Stimulated activated CD4-positive, alpha-beta T cell treated with anti-CD3 and anti-CD28 coated beads, Interleukin-12 subunit alpha, Interleukin-12 subunit beta, amount 100 ng/mL, for 24 hours (primary cell): ENCODE measurements around the gene POGLUT3.

Experiments used
- DNase-seq, 2 experiments: peaks; one replicate each; pipeline ENCODE4 v3.0.0-alpha.2; 2020; ENCODE audit warnings: low read depth in 2 of 2

The POGLUT3 gene

DNA sequence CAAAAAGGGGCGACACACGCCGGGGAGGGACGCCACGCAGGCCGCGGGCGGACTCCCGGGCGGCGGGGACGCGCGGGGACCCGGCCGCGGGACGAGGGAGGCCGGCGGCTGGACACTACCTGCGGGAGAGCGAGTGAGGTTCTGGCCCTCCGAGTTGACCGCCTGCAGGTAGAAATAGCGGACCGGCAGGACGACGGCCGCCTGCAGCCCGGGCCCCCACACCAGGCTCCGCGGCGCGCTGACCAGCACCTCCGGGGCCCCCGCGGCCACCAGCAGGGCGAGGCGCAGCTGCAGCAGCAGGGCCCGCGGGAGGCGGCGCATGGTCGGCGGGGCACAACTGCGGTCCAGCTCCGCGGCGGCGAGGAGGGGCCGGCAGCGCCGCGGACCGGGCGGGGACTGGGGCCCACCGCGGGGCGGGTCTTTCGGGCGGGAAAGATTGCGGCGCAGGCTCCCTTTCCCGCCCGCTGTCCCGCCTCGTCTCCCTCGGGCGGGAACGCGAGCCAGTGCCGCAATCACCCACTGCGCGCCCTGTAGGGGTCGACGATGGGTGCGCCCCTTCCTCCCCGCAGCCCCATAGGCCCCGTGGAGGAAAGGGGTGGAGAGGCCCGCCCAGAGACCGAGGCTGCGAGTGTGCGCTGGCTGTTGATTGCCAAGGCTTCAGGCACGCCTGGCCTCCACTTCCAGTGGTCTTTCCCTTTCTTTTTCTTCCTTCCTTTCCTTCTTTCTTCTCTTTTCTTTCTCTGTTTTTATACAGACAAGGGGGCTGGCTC is at the start of gene POGLUT3:
Gene POGLUT3, minus strand, starts transcription at position 339 of the 770 bp plus-strand sequence. Its CDS starts 18 bp downstream, at position 321.
- DNase-seq: peak in 1 of 2 experiments; percentile 28

- DNase-seq: no peak
Measured at GRCh38 chr11:108545909-108546501, 47.8 kb upstream of the POGLUT3 start.

- no peak for DNase-seq
Measured at GRCh38 chr11:108543316-108543964, 45.3 kb upstream of the POGLUT3 start.

DNA sequence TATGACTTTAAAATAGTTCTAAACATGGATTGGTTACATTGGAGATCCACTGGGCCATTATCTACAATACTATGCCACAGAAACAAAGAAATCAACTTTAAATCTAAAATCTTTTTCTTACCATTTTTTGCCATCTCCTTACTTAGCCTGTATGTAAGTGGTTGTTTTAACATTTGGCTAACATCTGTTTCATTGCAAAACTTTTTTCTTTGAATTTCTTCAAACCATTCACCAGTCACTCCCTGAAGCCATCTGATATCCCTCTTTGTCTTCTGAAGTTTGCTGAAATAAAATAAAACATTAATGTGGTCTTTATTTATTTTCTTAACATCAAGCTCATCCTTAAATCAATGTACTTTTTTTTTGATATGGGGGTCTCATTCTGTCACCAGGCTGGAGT is 43.3 kb upstream of the POGLUT3 start:
- DNase-seq: no peak

GRCh38 chr11:108538502-108538901 is 40.3 kb upstream of the POGLUT3 start:
- no peak for DNase-seq

DNA sequence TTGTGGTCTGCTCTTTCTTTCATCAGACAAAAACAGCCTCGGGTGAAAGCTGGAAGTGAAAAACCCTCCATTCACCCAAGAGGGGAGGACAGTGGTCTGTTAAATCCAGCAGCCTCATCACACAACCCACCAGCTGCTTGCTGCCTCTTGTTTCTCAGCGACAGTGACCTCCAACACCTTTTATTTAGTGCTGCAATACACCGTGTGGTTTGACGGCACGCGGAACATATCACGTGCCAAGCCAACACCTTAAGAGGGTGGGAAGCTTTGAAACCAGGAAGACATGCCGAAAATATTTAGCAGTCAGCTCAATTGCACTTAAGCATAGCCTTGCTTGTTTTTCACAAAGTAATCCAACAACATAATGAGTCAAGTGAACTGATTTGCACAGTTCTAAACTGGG is 39.8 kb upstream of the POGLUT3 start:
- no peak for DNase-seq

- DNase-seq: no peak
Measured at GRCh38 chr11:108536783-108537182, 38.6 kb upstream of the POGLUT3 start.

DNA sequence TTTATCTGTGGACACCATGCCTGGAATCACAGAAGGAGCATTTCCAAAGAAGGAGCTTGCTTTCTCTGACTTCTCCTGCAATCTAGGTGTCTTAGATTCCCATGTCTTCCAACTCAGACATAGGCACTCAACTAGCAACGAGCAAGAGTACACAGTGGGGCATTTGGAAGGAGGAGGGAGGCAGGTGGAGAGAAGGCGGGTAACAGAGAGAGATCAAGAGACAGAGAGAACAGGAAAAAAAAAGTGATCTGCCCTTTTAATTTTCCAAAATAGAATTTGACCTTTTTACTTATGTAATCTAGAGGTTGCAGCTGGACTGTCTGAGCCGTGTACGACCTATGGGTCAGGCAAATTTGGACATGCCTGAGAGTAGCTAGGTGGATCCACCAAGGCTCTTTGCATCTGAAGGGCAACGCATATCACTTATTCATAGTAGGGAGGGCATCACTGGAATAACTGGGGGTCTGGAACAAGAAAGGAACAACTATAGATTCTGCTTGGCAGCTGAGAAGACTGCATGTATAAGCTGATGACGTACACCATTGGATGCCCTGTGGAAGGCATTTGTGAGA is 37.3 kb upstream of the POGLUT3 start:
- DNase-seq: no peak

GRCh38 chr11:108534274-108534882 is 36.2 kb upstream of the POGLUT3 start:
- no peak for DNase-seq

GRCh38 chr11:108530426-108530825 is 32.2 kb upstream of the POGLUT3 start:
- DNase-seq: no peak

- DNase-seq: no peak
Measured at GRCh38 chr11:108527382-108527781, 29.2 kb upstream of the POGLUT3 start.

GRCh38 chr11:108525161-108525560 is 27.0 kb upstream of the POGLUT3 start:
- DNase-seq: no peak

DNA sequence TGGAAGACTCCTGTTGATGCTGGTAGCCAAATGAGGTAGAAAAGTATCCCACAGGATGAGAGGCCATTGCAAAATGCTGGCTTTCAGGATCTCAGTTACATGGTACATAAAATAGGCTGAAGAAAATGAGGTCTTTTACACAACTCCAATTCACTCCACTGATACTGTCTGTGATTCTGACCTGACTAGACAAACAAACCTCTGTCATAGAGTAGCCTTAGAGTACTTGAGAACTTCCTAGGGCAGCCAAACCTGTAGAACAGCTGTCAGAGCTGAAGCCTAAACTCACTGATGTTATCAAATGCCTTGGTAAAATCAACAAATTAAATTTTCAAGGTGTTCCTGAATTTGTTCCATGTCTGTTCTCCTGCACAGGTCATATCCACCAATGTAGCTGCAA is 26.2 kb upstream of the POGLUT3 start:
- no peak for DNase-seq

- no peak for DNase-seq
Measured at GRCh38 chr11:108522318-108522717, 24.1 kb upstream of the POGLUT3 start.

DNA sequence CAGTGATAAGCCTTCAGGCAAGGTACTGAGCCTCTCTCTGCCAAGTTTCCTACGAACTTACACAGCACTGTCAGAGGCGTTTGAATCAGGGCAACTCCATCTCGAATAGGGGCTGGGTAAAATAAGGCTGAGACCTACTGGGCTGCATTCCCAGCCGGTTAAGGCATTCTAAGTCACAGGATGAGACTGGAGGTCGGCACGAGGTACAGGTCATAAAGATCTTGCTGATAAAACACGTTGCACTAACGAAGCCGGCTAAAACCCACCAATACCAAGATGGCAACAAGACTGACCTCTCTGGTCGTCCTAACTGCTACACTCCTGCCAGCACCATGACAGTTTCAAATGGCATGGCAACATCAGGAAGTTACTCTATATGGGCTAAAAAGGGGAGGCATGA is 20.4 kb upstream of the POGLUT3 start:
- no peak for DNase-seq

DNA sequence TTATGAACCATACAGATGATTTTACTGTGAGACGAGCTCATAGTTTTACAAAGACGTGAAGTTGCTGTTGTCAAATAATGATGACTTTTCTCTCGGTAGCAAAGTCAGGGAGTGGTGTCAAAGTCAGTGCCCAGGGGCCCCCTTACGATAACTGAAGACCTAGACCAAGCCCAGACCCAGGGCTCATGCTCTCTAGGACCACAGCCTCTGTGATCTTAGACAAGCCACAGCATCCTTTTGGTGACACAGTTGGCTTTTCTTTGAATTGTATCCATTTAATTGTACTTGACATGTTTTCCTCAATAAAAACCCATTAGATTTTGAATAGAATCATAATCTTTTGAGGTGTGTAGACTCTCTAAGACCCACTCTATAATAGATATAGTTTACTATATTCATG is 17.9 kb upstream of the POGLUT3 start:
- no peak for DNase-seq

GRCh38 chr11:108512708-108513107 is 14.5 kb upstream of the POGLUT3 start:
- no peak for DNase-seq

DNA sequence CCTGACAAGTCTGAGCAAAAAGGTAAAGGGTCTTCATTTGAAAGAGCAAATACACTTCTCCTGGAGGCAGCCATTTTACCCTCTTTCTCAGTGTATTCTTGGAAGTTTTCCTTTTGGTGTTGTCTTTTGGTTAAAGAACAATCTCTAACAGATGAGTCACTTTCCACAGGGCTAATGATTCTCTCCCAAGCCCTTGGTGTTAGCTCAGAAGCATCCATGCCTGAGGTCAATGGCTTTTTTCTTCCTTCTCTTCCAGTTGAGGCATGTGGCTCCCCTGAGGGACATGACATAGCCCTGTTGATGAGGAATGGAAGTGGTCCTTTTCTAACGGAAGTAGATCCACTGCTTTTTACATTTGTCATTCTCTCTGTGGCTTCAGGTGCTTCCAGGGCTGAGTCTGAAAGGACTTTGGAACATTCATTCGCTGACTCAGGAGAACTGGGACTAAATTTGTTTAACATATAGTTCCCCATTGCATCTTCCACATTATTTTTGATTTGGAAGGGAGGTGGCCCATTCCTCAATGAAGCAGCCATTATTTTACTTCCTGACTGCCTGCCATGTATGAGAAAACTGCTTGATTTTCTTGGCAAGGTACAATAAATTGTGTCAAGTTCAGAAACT is 13.8 kb upstream of the POGLUT3 start:
- no peak for DNase-seq

DNA sequence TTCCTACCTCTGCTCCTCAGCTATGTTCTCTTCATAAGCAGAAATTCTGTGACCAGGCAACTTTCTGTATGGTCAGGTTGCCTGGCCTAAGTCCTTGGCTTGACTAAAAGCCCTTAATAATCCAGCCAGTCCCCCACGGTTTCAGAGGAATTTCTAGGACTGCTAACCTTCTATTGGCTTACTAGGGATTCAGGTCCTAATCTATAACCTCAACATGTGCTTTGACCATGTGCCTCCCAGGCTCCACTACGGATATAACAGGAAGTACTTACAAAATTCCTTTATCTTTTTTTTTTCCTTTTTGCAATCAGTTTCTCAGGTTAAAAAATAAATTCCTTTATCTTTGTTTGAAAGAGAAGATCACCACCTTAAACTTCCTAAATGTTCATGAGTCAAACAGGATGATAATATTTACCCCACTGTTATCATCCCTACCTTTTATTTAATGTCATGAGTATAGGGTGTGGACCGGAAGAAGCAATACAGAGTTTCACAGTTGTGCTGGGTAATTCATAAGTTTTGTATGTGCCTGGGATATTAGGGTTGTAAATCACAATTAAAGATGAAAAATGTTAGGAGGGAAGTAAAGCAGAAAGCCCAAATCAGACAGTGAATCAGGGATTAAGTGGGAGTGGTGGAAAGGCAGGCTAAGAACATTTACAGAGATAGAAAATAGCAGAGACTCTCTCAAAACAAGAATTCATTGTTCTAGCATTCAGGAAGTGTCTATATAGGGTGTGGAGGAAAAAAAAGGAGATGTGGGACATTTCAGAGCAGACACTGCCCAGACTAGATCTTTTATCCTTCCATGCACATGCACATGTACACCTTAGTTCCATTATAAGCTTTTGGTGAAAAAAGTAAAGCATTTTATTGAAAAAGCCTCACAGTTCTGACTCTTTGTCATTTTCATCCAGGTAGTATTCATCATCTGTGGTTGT is 10.7 kb upstream of the POGLUT3 start:
- DNase-seq: no peak

DNA sequence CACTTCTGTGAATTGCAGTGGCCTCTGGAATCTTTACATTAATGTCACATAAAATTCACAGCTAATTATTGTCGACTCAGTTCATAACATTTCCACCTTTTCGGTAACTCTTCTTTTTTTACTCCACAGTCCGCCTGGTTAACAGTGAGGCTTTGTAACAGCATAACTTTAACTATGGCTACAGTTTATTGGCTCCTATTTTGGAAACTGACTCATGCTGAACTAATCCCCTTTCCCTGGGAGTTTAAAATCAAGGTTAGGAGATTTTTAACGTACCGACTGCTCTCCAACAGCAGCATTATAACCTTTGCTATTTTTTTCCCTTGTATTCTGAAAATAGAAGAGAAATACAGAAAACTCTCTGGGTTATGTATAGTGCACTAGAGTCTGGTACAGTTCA is 3.2 kb upstream of the POGLUT3 start:
- no peak for DNase-seq

GRCh38 chr11:108500721-108501120 is 2.5 kb upstream of the POGLUT3 start:
- DNase-seq: no peak
